GM10847 (cell line): ENCODE data around the gene DHX35.

Experiments used
- POLR2A ChIP-seq: IDR thresholded peaks from 2 replicates; pipeline ENCODE4 v1.6.1; 2011; ENCODE audit not compliant: insufficient read length; ENCODE audit errors: extremely low read depth

DHX35 gene

GRCh38 chr20:38957235-38957876, 4.8 kb upstream of the DHX35 start:
- no peak for TF ChIP-seq POLR2A

DNA sequence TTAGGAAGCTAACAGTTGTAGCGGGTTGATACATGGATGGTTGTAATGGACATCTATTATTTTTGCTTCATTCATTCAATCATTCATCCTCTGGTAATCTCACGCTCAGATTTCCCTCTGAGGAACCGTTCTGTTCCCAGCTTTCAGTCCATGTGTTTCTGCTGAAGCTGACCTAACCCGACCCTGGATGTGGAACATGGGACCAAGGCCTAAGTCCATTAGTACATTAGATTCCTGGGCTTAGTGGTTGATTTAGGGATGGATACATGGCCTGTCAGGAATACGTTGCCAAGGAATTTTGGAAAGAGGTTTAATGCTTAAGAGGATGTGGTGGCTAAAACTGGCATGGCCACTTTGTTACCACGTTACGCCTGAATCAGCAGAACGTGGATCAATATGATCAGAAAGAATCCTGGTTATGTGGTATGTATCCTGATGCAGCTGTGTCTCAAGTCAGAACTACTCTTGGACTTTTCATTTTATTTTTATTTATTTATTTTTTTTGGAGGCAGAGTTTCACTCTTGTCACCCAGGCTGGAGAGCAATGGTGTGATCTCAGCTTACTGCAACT, 4.1 kb upstream of the DHX35 start:
- TF ChIP-seq POLR2A: no peak

DNA sequence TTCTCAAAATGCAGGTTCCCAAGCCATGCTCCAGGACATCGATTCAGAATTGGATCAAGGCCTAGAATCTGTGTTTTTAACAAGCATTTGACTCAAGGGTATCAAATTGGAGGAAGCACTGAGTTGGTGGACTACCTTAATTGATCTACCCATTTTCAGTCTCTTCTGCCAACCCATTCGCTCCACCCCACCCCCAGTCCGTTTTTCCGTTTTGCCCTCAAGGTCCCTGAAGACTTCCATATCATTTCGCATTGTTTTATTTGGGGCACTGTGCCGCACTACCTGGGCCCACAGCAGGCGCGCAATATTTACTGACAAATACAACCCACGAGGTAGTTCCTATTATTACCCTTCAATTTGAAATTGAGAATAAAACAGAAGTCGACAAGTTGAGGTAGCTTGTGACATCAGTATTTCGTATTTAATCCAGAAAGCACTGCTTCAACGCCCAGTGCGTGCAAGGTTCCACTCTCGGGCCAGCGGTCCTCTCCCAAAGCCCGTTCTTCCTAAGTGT, 557 bp upstream of the DHX35 start:
- TF ChIP-seq POLR2A: no peak

- TF ChIP-seq POLR2A: no peak
Observed at GRCh38 chr20:38962928-38963401, 821 bp downstream of the DHX35 start.

GRCh38 chr20:38963745-38964144, 1.6 kb downstream of the DHX35 start:
- no peak for TF ChIP-seq POLR2A

GRCh38 chr20:38965264-38965663, 3.1 kb downstream of the DHX35 start:
- TF ChIP-seq POLR2A: no peak

DNA sequence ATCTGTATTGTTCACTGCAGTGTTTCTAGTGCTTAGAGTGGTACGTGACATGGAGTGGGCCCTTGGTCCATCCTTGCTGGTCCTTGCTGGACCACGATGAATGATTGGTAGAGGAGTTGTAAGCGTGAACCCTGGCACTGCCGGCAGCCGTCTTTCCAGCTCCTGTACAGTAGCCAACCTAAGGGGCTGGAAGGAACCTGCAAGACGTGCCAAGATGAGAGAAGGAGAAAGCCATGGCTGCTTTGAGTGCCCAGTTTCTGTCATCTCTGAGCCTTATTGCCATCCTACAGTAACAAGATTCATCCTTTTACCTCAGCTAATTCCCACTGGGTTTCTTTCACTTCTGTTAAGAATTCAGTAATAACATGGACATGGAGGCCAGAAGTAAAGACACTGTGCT, 5.9 kb downstream of the DHX35 start:
- no peak for TF ChIP-seq POLR2A

DNA sequence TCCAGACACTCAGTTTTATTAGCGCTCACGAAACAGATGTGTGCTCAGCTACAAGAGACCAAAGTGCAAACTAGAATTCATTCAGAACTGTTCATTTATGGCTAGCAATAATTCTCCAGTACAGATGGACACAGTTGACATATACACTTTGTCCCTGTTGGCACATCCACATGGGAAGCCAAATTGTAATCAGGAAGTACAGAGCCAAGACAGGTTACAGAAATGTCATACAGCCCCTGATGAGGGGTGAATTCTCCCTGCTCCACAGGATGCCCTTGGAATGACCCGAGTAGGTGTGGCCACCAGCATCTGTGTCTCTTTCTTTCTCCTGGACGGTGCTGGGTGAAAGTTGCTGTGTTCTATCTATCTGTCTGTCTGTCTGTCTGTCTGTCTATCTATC, 7.6 kb downstream of the DHX35 start:
- TF ChIP-seq POLR2A: no peak

DNA sequence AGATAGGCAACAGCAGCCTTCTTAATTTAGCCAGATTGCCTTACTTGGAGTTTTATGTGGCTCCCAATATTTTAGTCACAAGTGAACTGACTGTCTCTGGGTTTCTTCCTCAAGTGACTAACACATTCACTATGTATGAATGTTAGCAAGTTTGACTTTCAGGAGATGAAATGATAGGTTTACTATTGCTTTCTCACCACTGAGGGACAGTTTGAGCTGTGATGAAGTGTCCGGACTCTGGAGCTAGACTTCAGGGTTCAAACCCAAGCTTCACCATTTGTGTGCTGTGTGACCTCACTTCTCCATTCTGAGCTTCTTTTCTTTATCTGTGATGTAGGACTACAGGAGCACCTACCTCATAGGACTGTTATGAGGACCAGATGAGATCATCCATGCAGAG, 8.2 kb downstream of the DHX35 start:
- TF ChIP-seq POLR2A: no peak

GRCh38 chr20:38973107-38973506, 11.0 kb downstream of the DHX35 start:
- TF ChIP-seq POLR2A: no peak

DNA sequence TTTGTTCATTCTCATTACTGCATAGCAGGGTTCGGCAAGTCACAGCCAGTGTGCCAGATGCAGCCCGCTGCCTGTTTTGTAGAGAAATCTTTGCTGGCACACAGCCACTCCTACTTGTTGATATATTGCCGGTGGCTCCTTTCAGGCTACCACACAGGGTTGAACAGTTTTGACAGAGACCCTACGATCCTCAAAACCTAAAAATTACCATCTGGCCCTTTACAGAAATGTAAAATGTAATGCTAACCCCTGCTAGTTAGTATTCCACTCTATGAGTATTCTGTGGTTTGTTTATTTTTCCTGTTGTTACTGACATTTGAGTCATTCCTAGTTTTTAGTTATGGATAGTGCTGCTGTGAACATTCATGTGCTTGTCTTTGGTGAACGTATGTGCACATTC, 11.5 kb downstream of the DHX35 start:
- no peak for TF ChIP-seq POLR2A

DNA sequence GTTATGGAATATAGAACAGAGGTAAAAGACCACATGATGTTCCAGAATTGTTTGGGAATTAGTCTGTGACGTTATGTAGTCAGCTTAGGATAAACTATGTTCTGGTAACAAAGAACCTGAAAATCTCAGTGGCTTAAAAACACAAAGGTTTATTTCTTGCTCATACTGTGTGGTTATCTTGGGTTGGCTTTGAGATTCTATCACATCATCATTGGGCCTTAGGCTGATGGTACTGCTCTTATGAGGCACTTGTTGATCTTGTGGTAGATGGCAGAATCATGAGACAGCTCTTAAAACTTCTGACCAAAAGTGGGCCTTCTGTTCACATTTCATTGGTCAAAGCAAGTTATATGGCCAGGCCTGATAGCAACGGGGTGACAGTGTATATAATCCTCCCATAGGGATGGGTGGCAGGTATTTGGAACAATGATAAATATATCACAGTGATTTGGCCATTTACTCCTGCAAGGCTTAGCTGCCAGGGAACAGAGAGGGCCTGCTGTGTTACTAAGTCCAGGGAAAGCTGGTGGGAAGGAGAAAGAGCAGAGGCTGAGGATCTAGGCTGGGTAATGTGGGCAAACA, 13.5 kb downstream of the DHX35 start:
- TF ChIP-seq POLR2A: no peak

- TF ChIP-seq POLR2A: no peak
Observed at GRCh38 chr20:38979434-38979833, 17.3 kb downstream of the DHX35 start.

DNA sequence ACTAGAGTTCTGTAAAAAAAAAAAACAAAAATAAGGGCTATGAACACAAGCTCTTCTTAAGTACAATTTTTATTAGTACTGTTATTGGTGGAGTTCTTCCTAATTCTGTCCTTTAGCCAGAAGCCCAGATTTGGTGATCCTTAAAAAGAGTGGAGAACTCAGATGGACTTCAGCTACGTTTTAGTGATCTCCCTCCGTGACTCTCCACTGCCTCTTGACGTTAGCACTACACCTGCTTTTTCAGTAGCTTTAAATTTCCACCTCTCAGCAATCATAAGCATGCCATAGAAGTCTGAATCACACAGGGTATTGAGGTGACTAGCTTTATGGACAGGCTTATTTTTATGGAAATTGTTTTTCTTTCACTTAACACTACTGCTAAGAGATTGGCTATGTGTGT, 17.7 kb downstream of the DHX35 start:
- TF ChIP-seq POLR2A: no peak

DNA sequence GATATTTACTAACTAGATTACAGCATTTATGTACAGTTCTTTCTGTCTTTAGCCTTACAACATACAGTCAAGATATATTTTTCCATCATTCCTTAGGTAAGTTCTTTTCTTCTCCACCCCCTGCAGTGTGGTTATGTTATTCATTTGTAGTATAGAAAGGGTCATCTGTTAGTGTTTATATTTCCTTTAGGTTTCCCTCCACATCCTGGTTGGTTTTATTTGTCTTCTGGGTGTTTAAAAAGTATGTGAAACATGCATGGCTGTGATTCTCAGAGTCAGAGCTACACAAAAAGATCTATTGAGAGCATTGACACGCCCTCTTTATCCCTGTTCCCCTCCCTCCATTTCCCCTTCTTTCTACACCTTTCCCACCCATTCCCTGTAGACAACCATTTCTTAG, 20.1 kb downstream of the DHX35 start:
- no peak for TF ChIP-seq POLR2A

DNA sequence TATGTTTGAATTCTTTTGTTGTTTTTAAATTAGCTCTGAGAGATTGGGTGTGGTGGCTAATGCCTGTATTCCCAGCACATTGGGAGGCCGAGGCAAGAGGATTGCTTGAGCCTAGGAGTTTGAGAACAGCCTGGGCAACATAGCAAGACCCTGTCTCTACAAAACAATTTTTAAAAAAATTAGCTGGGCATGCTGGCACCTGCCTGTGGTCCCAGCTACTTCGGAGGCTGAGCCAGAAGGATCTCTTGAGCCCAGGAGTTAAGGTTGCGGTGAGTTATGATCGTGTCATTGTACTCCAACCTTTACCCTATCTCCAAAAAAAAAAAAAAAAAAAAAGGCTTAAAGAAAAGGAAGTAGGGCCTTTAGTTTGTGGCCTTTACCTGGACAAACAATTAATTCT, 22.9 kb downstream of the DHX35 start:
- no peak for TF ChIP-seq POLR2A
